Left hindlimb (tissue), 1 donor: ENCODE data around the gene TMEM127.
A peak's percentile ranks its signal among the peaks of the same experiment; 100 is the strongest.
"Not testable (repeated sequence)": the region's sequence is repeated elsewhere in the genome, so short reads cannot be mapped to it uniquely, and the experiment has no call there.

Experiments
- DNase-seq: peaks from one replicate; pipeline ENCODE4 v3.0.0-alpha.2; 2018

Gene TMEM127

GRCh38 chr2:96239745-96240264 lies 26.0 kb downstream of the TMEM127 start:
- no peak for DNase-seq

- DNase-seq = no peak
Measured at GRCh38 chr2:96239091-96239490, 26.7 kb downstream of the TMEM127 start.

- no peak for DNase-seq
Measured at GRCh38 chr2:96238266-96238665, 27.5 kb downstream of the TMEM127 start.

- DNase-seq = no peak
Measured at GRCh38 chr2:96236882-96237281, 28.9 kb downstream of the TMEM127 start.

DNA sequence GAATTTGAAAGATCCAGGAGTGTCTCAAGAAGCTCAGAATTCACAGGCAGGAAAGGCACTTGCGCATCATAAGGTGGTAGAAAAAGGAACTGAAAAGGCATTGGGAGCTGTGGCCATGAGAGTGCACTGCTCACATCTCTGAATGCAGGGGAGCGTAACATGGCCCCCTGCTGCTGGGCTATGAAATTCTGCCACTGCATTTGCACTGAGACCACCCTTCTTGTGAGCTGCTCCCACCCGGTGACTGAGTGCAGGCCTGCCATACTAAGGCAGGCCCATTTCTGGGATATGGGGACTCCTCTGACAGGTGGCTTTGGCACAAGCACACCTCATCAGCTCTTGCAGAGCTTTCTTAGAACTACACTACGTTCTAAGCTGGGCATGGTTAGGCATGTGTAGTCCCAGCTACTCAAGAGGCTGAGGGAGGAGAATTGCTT lies 31.9 kb downstream of the TMEM127 start:
- DNase-seq = no peak

DNA sequence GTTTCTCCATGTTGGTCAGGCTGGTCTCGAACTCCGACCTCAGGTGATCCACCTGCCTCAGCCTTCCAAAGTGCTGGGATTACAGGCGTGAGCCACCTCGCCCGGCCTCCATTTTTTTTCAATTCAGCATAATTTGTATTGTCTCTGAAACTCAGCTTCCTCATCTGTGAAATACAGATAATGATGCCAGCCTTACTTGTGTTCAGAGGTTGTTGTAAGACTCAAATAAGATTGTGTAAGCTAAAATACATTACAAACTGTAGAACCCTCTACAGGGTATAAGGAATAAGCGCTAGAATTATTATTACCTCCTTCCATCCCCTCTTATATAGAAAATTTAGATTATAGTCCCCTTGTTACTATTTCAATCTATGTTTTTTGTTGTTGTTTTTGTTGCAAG lies 32.4 kb downstream of the TMEM127 start:
- DNase-seq = no peak

GRCh38 chr2:96231316-96231715 lies 34.5 kb downstream of the TMEM127 start:
- no peak for DNase-seq

GRCh38 chr2:96225016-96225533 lies 40.7 kb downstream of the TMEM127 start:
- DNase-seq = no peak

GRCh38 chr2:96221106-96221505 lies 44.7 kb downstream of the TMEM127 start:
- DNase-seq = not testable (repeated sequence)

DNA sequence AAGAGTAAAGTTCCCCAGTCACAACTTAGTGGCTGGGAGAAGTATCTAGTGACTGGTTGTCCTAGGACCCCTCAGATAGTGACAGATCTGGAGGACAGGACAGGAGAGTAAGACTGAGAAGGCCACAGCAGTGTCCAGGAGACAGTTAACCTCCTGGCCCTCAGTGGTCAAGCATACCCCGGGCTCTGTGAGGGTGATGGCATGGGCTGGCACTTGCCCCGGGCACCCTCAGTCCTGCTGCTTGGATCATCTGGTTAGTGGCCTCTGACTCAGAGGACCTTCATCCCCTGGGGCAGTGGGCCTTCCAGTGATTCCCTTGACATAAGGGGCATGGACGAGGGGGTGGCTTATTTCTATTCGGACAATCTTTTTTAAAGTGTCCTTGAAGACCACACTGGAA lies 45.8 kb downstream of the TMEM127 start:
- DNase-seq = not testable (repeated sequence)

GRCh38 chr2:96218508-96219131 lies 47.2 kb downstream of the TMEM127 start:
- no peak for DNase-seq

GRCh38 chr2:96214554-96214953 lies 51.2 kb downstream of the TMEM127 start:
- DNase-seq = no peak

GRCh38 chr2:96213379-96213778 lies 52.4 kb downstream of the TMEM127 start:
- DNase-seq = no peak

DNA sequence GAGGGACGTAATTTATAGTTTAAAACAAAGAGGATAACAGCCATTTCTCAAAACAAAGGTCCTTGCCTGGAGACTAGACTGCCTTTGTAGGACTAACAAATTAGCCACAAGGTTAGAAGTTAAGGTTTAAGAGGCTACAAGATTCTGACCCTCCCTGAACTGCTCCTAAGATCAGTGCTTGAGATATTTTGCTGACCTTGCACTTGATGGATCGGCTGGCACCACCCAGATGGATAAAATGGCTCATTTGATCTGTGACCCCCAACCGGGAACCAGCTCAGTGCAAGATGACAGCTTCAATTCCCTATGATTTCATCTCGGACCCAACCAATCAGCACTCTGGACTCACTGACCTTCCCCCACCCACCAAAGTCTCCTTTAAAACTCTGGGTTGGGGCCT lies 53.5 kb downstream of the TMEM127 start:
- DNase-seq = no peak

GRCh38 chr2:96209729-96210085 lies 56.1 kb downstream of the TMEM127 start:
- no peak for DNase-seq

DNA sequence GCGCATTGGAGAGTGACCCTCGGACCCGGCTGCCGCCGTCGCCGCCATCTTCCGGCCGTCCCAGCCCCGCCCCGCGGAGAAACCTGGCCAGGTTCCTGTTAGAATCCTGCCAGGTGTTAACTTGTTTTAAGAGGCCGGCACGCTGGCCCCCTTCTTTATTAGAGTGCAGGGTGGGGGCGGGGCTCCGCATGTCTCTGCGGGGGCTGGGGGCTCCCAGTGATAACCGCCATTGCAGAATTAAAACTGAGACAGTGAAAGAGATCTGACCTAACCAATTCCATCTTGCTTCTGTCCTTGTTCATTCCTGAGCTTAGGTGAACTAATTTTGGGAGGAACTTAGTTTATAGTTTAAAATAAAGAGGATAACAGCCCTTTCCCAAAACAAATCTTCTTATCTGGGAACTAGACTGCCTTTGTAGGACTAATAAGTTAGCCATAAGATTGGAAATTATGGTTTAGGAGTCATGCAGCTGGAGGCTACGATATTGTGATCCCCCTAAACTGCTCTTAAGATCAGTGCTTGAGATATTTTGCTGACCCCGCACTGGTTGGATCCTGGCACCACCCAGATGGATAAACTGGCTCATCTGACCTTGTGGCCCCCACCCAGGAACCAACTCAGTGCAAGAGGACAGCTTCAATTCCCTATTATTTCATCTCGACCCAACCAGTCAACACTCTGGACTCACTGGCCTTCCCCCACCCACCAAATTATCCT lies 56.6 kb downstream of the TMEM127 start:
- no peak for DNase-seq

DNA sequence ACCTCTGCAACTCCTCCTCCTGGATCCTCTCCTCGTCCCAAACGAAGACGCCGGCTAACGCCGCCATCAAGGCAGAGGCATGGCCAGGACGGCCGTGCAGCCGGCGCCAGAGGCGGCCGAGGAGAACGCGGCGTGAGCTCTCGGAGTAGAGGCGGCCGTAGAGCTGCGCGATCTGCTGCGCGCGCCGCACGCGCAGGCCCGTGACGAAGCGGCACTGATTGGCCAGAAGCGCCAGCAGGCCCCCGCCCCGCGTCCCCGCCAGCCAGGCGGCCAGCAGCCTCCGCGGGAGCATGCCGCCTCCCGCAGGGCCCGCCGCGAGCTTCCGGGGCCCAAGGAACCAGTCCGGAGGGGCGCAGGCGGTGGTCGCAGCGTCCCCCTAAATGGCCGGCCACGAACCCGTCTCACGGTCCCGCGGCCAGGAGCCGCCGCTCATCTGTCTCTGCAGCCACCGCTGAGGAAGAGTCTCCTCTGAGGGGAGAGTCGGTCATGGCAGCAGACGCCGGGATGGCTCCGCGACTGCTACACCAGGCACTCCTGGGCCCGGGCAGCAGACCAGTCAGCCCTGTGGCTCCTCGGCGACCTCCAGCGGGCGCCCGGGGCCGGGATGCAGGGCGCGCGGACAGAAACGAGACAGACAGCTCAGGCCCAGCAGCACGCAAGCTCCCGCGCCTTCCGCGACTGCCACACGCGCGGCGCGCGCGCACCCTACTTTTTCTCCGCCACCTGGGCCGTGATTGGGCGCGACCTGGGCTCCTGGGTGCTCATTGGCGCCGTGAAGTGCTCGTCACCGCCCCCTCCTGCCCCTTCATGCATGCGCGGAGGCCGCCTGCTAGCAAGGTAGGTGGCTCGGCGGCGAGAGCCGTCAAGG lies 57.4 kb downstream of the TMEM127 start, which contains the start of gene STARD7:
Gene STARD7, minus strand, starts transcription at position 685 of the 868 bp plus-strand sequence. Its CDS starts 393 bp downstream, at position 292.
- DNase-seq = peak; percentile 98

DNA sequence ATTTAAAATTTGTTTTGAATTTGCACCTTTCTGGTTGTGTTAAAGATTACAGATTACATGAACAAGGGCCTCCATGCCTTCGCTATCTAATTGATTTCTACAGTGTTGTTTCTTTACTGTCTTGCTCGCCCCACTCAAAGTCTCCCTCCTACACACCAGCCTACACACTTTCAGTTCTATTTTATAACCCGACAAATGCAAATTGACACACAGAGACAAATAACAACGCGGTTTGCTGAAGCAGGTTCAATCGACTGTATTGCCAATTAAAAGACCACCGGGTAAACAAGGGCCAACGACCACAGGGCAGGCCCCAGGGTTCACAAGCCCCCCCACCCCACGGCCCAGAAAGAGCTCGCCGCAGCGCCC lies 58.0 kb downstream of the TMEM127 start:
- no peak for DNase-seq

DNA sequence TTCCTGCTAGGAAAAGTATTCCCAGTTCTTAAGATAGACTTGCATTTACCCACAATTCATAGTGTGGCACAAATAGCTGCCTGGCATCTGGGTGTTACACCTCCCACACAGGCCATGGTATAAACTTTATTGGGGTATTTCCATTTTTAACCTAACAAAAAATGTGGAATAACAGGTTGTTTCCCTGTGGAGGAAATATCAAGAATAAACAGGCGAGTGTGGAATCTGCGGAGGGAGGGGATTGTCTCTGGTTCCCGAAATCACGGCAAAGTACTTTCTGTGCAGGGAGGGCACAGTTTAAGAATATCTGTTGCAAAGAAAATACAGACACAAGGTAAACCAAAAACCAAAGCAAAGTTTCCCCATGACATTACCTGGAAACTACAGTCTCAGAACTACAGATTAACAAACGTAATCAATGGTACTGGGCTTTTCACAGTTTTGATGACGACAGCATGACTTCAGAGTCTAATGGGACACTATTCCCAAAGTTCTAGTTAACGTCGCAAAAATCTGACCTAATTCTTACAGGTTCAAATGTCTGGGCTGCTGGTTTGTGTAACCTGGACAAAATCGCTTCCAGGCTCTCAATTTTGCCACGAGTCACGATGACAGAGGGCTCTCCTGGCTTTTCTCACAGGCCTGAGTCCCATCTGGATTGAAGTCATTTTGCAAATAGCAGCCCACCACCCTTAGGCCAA lies 58.6 kb downstream of the TMEM127 start:
- no peak for DNase-seq

GRCh38 chr2:96205888-96206287 lies 59.9 kb downstream of the TMEM127 start:
- DNase-seq = no peak

GRCh38 chr2:96204836-96205624 lies 60.8 kb downstream of the TMEM127 start:
- no peak for DNase-seq
